Esophagus squamous epithelium (tissue), 4 donors: ENCODE results near the gene LAMB3.

ENCODE experiments used
- CTCF ChIP-seq, 6 experiments: fragments of 450-650 bp in 4 of 6; fragments of 200-600 bp in 2 of 6; sonication (generic) in 2 of 6; IDR thresholded peaks; one replicate each; pipeline ENCODE4 v1.5.1; 2016 to 2019; ENCODE audit warnings: antibody characterized with exemption in 6 of 6, mild to moderate bottlenecking in 4 of 6, moderate library complexity in 4 of 6
- POLR2A ChIP-seq, 4 donors: fragments of 450-650 bp; IDR thresholded peaks; one replicate each; pipeline ENCODE4 v1.6.1; 2017; ENCODE audit warnings: antibody characterized with exemption in 4 of 4, mild to moderate bottlenecking in 4 of 4, moderate library complexity in 3 of 4

- peak; percentile 66 to 86 (median 80) for TF ChIP-seq CTCF (IDR thresholded peaks at IDR 0.05)
- peak in 1 of 4 donors; percentile 41 for TF ChIP-seq POLR2A (IDR thresholded peaks at IDR 0.05)
Measured at GRCh38 chr1:209565759-209566678, 86.2 kb downstream of the LAMB3 start.
